Measurements from ENCODE around the gene AQR. TPM values are rescaled to one million over a fixed set of nuclear protein-coding genes. Genes with fewer than 3 reads are reported as not detected.

The AQR gene
- total and polyA plus RNA-seq, 2 of the 8 experiments (the other 6 are each of a cell fraction or from before 2014, with no cell fraction given): 34.5 to 57.6 TPM

- TF ChIP-seq SIRT6 (IDR thresholded peaks at IDR 0.05; ENCODE audit: low read length) (no peak), POU5F1 (IDR thresholded peaks at IDR 0.05; ENCODE audit: low read depth, low read length) (no peak), JUN (IDR thresholded peaks at IDR 0.05; ENCODE audit: low read depth, low read length) (no peak), KDM5A (IDR thresholded peaks at IDR 0.05; ENCODE audit: low read length) (peak; percentile 66; the same call in 1 of the 2 replicates), SP1 (IDR thresholded peaks at IDR 0.05; ENCODE audit: low read depth, low read length) (0 out of 2 replicates have a peak, but pooled peaks have one; percentile 40), TAF7 (optimal IDR thresholded peaks at IDR 0.05; ENCODE audit: borderline replicate concordance, low read depth, low read length) (peak; percentile 86), CTBP2 (IDR thresholded peaks at IDR 0.05; ENCODE audit: borderline replicate concordance, insufficient read depth, insufficient read length, low read length) (no peak), RAD21 (IDR thresholded peaks at IDR 0.05 in 1 of 2, conservative IDR thresholded peaks at IDR 0.05 in 1 of 2; ENCODE audit: low read depth in 2 of 2, low read length in 2 of 2) (0 out of 4 replicates have a peak, but pooled peaks of 1 of the 2 experiments have one; percentile 2), SAP30 (IDR thresholded peaks at IDR 0.05; ENCODE audit: insufficient read depth, insufficient replicate concordance, low read length) (no peak), NANOG (IDR thresholded peaks at IDR 0.05; ENCODE audit: insufficient read depth, low read depth, low read length, poor library complexity, severe bottlenecking) (no peak), EP300 (IDR thresholded peaks at IDR 0.05; ENCODE audit: borderline replicate concordance in 1 of 2, low read depth in 2 of 2, low read length in 2 of 2) (no peak), SIX5 (IDR thresholded peaks at IDR 0.05; ENCODE audit: low read depth, low read length) (no peak; the same call in 1 of the 2 replicates), EGR1 (IDR thresholded peaks at IDR 0.05; ENCODE audit: borderline replicate concordance, low read depth, low read length) (no peak; the same call in 1 of the 2 replicates), BACH1 (IDR thresholded peaks at IDR 0.05; ENCODE audit: low read length) (peak; percentile 26; the same call in 1 of the 2 replicates), RXRA (IDR thresholded peaks at IDR 0.05; ENCODE audit: insufficient read depth, low read depth, low read length) (no peak), RFX5 (IDR thresholded peaks at IDR 0.05; ENCODE audit: borderline replicate concordance, low read depth, low read length) (no peak), BRCA1 (IDR thresholded peaks at IDR 0.05; ENCODE audit: low read depth, low read length) (no peak)
These were observed 18.7 kb upstream of the AQR start, which contains the start of gene ZNF770 (continued) for GRCh38 chr15:34988027-34988902.
